Measurements from ENCODE around the gene PDCD4.

- no peak for TF ChIP-seq CBFB (CRISPR knock-in tag; IDR thresholded peaks at IDR 0.05)
- TF ChIP-seq ZNF584 (CRISPR knock-in tag; IDR thresholded peaks at IDR 0.05; ENCODE audit: low read depth): no peak
- no peak for TF ChIP-seq HCFC1 (IDR thresholded peaks at IDR 0.05; ENCODE audit: low read depth, low read length)
- no peak for TF ChIP-seq STAT5B (CRISPR knock-in tag; IDR thresholded peaks at IDR 0.05)
- TF ChIP-seq ELK1 (CRISPR knock-in tag; IDR thresholded peaks at IDR 0.05): no peak
- TF ChIP-seq CEBPB (tag; IDR thresholded peaks at IDR 0.05): no peak
- TF ChIP-seq, protein P1, sequence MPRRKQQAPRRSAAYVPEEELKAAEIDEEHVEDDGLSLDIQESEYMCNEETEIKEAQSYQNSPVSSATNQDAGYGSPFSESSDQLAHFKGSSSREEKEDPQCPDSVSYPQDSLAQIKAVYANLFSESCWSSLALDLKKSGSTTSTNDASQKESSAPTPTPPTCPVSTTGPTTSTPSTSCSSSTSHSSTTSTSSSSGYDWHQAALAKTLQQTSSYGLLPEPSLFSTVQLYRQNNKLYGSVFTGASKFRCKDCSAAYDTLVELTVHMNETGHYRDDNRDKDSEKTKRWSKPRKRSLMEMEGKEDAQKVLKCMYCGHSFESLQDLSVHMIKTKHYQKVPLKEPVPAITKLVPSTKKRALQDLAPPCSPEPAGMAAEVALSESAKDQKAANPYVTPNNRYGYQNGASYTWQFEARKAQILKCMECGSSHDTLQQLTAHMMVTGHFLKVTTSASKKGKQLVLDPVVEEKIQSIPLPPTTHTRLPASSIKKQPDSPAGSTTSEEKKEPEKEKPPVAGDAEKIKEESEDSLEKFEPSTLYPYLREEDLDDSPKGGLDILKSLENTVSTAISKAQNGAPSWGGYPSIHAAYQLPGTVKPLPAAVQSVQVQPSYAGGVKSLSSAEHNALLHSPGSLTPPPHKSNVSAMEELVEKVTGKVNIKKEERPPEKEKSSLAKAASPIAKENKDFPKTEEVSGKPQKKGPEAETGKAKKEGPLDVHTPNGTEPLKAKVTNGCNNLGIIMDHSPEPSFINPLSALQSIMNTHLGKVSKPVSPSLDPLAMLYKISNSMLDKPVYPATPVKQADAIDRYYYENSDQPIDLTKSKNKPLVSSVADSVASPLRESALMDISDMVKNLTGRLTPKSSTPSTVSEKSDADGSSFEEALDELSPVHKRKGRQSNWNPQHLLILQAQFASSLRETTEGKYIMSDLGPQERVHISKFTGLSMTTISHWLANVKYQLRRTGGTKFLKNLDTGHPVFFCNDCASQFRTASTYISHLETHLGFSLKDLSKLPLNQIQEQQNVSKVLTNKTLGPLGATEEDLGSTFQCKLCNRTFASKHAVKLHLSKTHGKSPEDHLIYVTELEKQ (CRISPR knock-in tag; IDR thresholded peaks at IDR 0.05): no peak
- no peak for TF ChIP-seq TRIM28 (IDR thresholded peaks at IDR 0.05)
- TF ChIP-seq, protein P2, sequence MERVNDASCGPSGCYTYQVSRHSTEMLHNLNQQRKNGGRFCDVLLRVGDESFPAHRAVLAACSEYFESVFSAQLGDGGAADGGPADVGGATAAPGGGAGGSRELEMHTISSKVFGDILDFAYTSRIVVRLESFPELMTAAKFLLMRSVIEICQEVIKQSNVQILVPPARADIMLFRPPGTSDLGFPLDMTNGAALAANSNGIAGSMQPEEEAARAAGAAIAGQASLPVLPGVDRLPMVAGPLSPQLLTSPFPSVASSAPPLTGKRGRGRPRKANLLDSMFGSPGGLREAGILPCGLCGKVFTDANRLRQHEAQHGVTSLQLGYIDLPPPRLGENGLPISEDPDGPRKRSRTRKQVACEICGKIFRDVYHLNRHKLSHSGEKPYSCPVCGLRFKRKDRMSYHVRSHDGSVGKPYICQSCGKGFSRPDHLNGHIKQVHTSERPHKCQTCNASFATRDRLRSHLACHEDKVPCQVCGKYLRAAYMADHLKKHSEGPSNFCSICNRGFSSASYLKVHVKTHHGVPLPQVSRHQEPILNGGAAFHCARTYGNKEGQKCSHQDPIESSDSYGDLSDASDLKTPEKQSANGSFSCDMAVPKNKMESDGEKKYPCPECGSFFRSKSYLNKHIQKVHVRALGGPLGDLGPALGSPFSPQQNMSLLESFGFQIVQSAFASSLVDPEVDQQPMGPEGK (CRISPR knock-in tag; IDR thresholded peaks at IDR 0.05; ENCODE audit: borderline replicate concordance): no peak
- TF ChIP-seq, protein P3, sequence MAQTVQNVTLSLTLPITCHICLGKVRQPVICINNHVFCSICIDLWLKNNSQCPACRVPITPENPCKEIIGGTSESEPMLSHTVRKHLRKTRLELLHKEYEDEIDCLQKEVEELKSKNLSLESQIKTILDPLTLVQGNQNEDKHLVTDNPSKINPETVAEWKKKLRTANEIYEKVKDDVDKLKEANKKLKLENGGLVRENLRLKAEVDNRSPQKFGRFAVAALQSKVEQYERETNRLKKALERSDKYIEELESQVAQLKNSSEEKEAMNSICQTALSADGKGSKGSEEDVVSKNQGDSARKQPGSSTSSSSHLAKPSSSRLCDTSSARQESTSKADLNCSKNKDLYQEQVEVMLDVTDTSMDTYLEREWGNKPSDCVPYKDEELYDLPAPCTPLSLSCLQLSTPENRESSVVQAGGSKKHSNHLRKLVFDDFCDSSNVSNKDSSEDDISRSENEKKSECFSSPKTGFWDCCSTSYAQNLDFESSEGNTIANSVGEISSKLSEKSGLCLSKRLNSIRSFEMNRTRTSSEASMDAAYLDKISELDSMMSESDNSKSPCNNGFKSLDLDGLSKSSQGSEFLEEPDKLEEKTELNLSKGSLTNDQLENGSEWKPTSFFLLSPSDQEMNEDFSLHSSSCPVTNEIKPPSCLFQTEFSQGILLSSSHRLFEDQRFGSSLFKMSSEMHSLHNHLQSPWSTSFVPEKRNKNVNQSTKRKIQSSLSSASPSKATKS (CRISPR knock-in tag; IDR thresholded peaks at IDR 0.05): no peak
- no peak for TF ChIP-seq NR1H2 (CRISPR knock-in tag; IDR thresholded peaks at IDR 0.05)
- no peak for TF ChIP-seq KLF6 (CRISPR knock-in tag; IDR thresholded peaks at IDR 0.05; ENCODE audit: borderline replicate concordance)
- TF ChIP-seq, protein P4, sequence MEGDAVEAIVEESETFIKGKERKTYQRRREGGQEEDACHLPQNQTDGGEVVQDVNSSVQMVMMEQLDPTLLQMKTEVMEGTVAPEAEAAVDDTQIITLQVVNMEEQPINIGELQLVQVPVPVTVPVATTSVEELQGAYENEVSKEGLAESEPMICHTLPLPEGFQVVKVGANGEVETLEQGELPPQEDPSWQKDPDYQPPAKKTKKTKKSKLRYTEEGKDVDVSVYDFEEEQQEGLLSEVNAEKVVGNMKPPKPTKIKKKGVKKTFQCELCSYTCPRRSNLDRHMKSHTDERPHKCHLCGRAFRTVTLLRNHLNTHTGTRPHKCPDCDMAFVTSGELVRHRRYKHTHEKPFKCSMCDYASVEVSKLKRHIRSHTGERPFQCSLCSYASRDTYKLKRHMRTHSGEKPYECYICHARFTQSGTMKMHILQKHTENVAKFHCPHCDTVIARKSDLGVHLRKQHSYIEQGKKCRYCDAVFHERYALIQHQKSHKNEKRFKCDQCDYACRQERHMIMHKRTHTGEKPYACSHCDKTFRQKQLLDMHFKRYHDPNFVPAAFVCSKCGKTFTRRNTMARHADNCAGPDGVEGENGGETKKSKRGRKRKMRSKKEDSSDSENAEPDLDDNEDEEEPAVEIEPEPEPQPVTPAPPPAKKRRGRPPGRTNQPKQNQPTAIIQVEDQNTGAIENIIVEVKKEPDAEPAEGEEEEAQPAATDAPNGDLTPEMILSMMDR (IDR thresholded peaks at IDR 0.05 in 2 of 3, conservative IDR thresholded peaks at IDR 0.05 in 1 of 3; ENCODE audit: insufficient read depth in 2 of 3, low read depth in 1 of 3, low read length in 3 of 3): no peak
- TF ChIP-seq POU5F1 (IDR thresholded peaks at IDR 0.05; ENCODE audit: borderline replicate concordance, low read depth, low read length, partially characterized antibody): no peak
Observed at GRCh38 chr10:110861930-110862649, 9.6 kb upstream of the PDCD4 start.
